Measurements from ENCODE around the gene KDM7A.
A peak's percentile ranks its signal among the peaks of the same experiment; 100 is the strongest.

DNA sequence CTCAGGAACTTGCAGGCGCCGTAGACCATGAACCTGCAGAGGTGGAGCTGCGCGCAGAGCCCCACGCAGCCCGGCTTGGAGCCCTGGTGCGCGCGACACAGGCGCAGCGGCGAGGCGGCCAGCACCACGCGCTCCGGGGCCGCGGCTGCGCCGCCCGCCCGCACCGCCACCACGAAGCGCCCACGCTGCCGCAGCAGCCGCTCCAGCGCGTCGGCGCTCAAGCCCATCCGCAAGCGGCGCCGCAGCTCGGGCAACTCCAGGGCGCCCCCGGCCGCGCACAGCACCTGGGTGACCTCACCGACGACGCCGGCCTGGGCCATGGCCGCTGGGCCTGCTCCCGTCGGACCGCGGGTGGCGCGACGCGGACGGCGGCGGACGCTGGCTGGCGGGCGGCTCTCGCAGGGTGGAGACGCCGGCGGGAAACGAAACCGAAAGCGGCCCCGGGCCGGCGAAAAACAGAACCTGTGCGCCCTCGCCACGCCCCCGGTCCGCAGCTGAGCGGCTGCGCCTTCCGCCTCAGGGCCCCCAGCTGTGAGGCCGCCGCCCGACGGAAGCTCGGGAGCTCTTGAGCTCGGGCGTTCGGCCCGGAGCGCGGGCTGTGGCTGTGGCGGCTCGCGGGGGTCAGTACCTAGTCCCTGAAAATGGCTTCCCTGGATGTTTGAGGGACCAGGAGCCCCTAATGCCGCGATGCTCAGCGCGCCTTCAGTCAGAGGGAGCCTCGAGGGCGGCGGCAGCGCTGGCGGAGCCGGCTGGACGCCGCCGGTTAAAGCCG lies 114.1 kb downstream of the KDM7A start, which contains the start of gene PARP12:
- TF ChIP-seq, protein P1, sequence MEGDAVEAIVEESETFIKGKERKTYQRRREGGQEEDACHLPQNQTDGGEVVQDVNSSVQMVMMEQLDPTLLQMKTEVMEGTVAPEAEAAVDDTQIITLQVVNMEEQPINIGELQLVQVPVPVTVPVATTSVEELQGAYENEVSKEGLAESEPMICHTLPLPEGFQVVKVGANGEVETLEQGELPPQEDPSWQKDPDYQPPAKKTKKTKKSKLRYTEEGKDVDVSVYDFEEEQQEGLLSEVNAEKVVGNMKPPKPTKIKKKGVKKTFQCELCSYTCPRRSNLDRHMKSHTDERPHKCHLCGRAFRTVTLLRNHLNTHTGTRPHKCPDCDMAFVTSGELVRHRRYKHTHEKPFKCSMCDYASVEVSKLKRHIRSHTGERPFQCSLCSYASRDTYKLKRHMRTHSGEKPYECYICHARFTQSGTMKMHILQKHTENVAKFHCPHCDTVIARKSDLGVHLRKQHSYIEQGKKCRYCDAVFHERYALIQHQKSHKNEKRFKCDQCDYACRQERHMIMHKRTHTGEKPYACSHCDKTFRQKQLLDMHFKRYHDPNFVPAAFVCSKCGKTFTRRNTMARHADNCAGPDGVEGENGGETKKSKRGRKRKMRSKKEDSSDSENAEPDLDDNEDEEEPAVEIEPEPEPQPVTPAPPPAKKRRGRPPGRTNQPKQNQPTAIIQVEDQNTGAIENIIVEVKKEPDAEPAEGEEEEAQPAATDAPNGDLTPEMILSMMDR (IDR thresholded peaks at IDR 0.05): no peak
- TF ChIP-seq POLR2AphosphoS5 (IDR thresholded peaks at IDR 0.05): peak; percentile 42 to 86 (median 79)
- TF ChIP-seq POLR2A (IDR thresholded peaks at IDR 0.05): peak; percentile 82
- no peak for TF ChIP-seq EP300 (IDR thresholded peaks at IDR 0.05; ENCODE audit: low read depth)

All from transverse colon (tissue), 4 donors.